ENCODE results near the gene PDE7B. TPM values are rescaled to one million over a fixed set of nuclear protein-coding genes. Genes with fewer than 3 reads are reported as not detected.
"Not testable (repeated sequence)": the region's sequence is repeated elsewhere in the genome, so short reads cannot be mapped to it uniquely, and the experiment has no call there.

The PDE7B gene
- total RNA-seq, 4 donors from 2014 or later = 7.8 to 13.7 (median 8.6) TPM

- Histone ChIP-seq H3K4me3 (replicated peaks in 1 of 3) (no peak overlapping the region), H3K9me3 (no peaks in the 10 kb centered on the region), H3K4me1 (no peaks in the 10 kb centered on the region), H3K27me3 (no peaks in the 10 kb centered on the region), H3K27ac (no peak overlapping the region), H3K36me3 (no peaks in the 10 kb centered on the region)
- TF ChIP-seq CTCF (IDR thresholded peaks at IDR 0.05) = no peak
- no peak for TF ChIP-seq POLR2A (IDR thresholded peaks at IDR 0.05)
- intact Hi-C loops (cut with DNase I) = no loop called here
- WGBS, 2 donors = 83 to 86% methylated on average over 10 of the region's 10 CpGs
- DNase-seq = no peak
Measured at GRCh38 chr6:136216503-136217401, 365.3 kb downstream of the PDE7B start.

GRCh38 chr6:136224974-136225373, 373.5 kb downstream of the PDE7B start:
- H3K9me3 ChIP-seq; H3K4me3 ChIP-seq (replicated peaks in 1 of 3); H3K27ac ChIP-seq; H3K27me3 ChIP-seq; DNase-seq; H3K4me1 ChIP-seq; H3K36me3 ChIP-seq: not testable (repeated sequence)
- intact Hi-C loops (cut with DNase I) = loop anchor here (5.0 kb wide), 1 partner anchor 688 kb away; no protein-coding TSS in a partner anchor
- 90 to 94% methylated on average over 4 of the region's 4 CpGs for WGBS, 2 donors

- no peak overlapping the region for H3K27ac ChIP-seq
- no peaks in the 10 kb centered on the region for H3K27me3 ChIP-seq
- no peaks in the 10 kb centered on the region for H3K9me3 ChIP-seq
- H3K36me3 ChIP-seq = no peaks in the 10 kb centered on the region
- 69 to 73% methylated on average over 5 of the region's 5 CpGs for WGBS, 2 donors
- no peak for DNase-seq
- H3K4me1 ChIP-seq = peaks cover 0 to 4% of the 10 kb centered on the region in 2 donors
- TF ChIP-seq CTCF (IDR thresholded peaks at IDR 0.05) (no peak), POLR2A (IDR thresholded peaks at IDR 0.05) (no peak)
- intact Hi-C loops (cut with DNase I) = loop anchor here (5.0 kb wide), 1 partner anchor 688 kb away; no protein-coding TSS in a partner anchor
- H3K4me3 ChIP-seq (replicated peaks in 1 of 3) = no peak overlapping the region
Measured at GRCh38 chr6:136225496-136225895, 374.0 kb downstream of the PDE7B start.

GRCh38 chr6:136226027-136226673, 374.6 kb downstream of the PDE7B start:
- Histone ChIP-seq H3K27me3 (no peaks in the 10 kb centered on the region), H3K9me3 (no peaks in the 10 kb centered on the region), H3K27ac (no peak overlapping the region), H3K4me1 (peaks cover 0 to 4% of the 10 kb centered on the region in 2 donors), H3K36me3 (no peaks in the 10 kb centered on the region), H3K4me3 (replicated peaks in 1 of 3) (no peak overlapping the region)
- 24 to 25% methylated on average over 12 of the region's 12 CpGs for WGBS, 2 donors
- peak; percentile 42 to 49 for DNase-seq
- no peak for TF ChIP-seq POLR2A (IDR thresholded peaks at IDR 0.05)
- peak; percentile 99 to 100 (median 100) for TF ChIP-seq CTCF (IDR thresholded peaks at IDR 0.05)
- intact Hi-C loops (cut with DNase I) = loop anchor here (5.0 kb wide), 1 partner anchor 689 kb away; no protein-coding TSS in a partner anchor

- H3K4me1 ChIP-seq = peaks cover 0 to 4% of the 10 kb centered on the region in 2 donors
- no peak for DNase-seq
- H3K4me3 ChIP-seq (replicated peaks in 1 of 3) = no peak overlapping the region
- intact Hi-C loops (cut with DNase I) = loop anchor here (5.0 kb wide), 1 partner anchor 690 kb away; no protein-coding TSS in a partner anchor
- TF ChIP-seq POLR2A (IDR thresholded peaks at IDR 0.05) (no peak), CTCF (IDR thresholded peaks at IDR 0.05) (no peak)
- no peaks in the 10 kb centered on the region for H3K27me3 ChIP-seq
- H3K36me3 ChIP-seq = no peaks in the 10 kb centered on the region
- H3K9me3 ChIP-seq = no peaks in the 10 kb centered on the region
- WGBS, 2 donors = 81 to 84% methylated on average over 4 of the region's 4 CpGs
- H3K27ac ChIP-seq = no peak overlapping the region
Measured at GRCh38 chr6:136226674-136227377, 375.3 kb downstream of the PDE7B start.

Data from thyroid gland (tissue), 4 donors.